Ascending aorta (tissue), 2 donors: ENCODE results near the gene CNDP2. TPM values are rescaled to one million over a fixed set of nuclear protein-coding genes. Genes with fewer than 3 reads are reported as not detected.

ENCODE experiments used
- DNase-seq, 2 donors: peaks; one replicate each; pipeline ENCODE4 v3.0.0-alpha.2; 2019; ENCODE audit warnings: low spot score in 2 of 2
- H3K27ac ChIP-seq, 2 donors: fragments of 200-600 bp; sonication (generic); one replicate each; pipeline ENCODE4 v1.5.1; 2016 to 2017; ENCODE audit warnings: mild to moderate bottlenecking in 1 of 2
- H3K27me3 ChIP-seq: fragments of 200-600 bp; sonication (generic); one replicate; pipeline ENCODE4 v1.5.1; 2017
- H3K36me3 ChIP-seq, 2 donors: fragments of 200-600 bp; sonication (generic); one replicate each; pipeline ENCODE4 v1.5.1; 2016
- H3K4me1 ChIP-seq, 2 donors: fragments of 200-600 bp; sonication (generic); one replicate each; pipeline ENCODE4 v1.5.1; 2016 to 2017; ENCODE audit warnings: mild to moderate bottlenecking in 1 of 2
- H3K4me3 ChIP-seq, 2 donors: fragments of 200-600 bp; sonication (generic); one replicate each; pipeline ENCODE4 v1.5.1; 2016 to 2017; ENCODE audit warnings: mild to moderate bottlenecking in 1 of 2
- H3K9me3 ChIP-seq, 2 donors: fragments of 200-600 bp; sonication (generic); one replicate each; pipeline ENCODE4 v1.5.1; 2016
- CTCF ChIP-seq, 3 experiments: fragments of 200-600 bp in 2 of 3; fragments of 450-650 bp in 1 of 3; sonication (generic) in 2 of 3; IDR thresholded peaks; one replicate each; pipeline ENCODE4 v1.5.1; 2016 to 2019; ENCODE audit warnings: antibody characterized with exemption in 3 of 3, mild to moderate bottlenecking in 1 of 3, moderate library complexity in 1 of 3
- intact Hi-C: fragments of 100-400 bp; cut with DNase I; formaldehyde crosslinking; loops from one replicate; pipeline ENCODE4 v1.15.1; 2023
- total RNA-seq: library from RNA; depleted of rRNA; stranded (reverse); fragments of >200 nt; gene quantifications from one replicate; pipeline ENCODE4 v1.1.0, GENCODE V29; 2016

Gene CNDP2
- total RNA-seq, 1 donor from 2014 or later = 33.5 TPM

GRCh38 chr18:74479486-74480148 is 16.5 kb upstream of the CNDP2 start:
- Histone ChIP-seq H3K27me3 (no peaks in the 10 kb centered on the region), H3K4me1 (no peaks in the 10 kb centered on the region), H3K9me3 (no peaks in the 10 kb centered on the region), H3K4me3 (no peak overlapping the region), H3K27ac (no peak overlapping the region), H3K36me3 (no peaks in the 10 kb centered on the region)
- TF ChIP-seq CTCF (IDR thresholded peaks at IDR 0.05) = no peak
- intact Hi-C loops = no loop called here
- peak in 1 of 2 donors; percentile 56 for DNase-seq

GRCh38 chr18:74480149-74480651 is 16.0 kb upstream of the CNDP2 start:
- no peak for DNase-seq
- Histone ChIP-seq H3K36me3 (no peaks in the 10 kb centered on the region), H3K4me3 (no peak overlapping the region), H3K27me3 (no peaks in the 10 kb centered on the region), H3K27ac (no peak overlapping the region), H3K9me3 (no peaks in the 10 kb centered on the region), H3K4me1 (no peaks in the 10 kb centered on the region)
- no peak for TF ChIP-seq CTCF (IDR thresholded peaks at IDR 0.05)
- intact Hi-C loops = no loop called here

GRCh38 chr18:74482697-74483096 is 13.5 kb upstream of the CNDP2 start:
- H3K4me3 ChIP-seq = no peak overlapping the region
- DNase-seq = peak in 1 of 2 donors; percentile 40
- no peak for TF ChIP-seq CTCF (IDR thresholded peaks at IDR 0.05)
- H3K27ac ChIP-seq = no peak overlapping the region
- intact Hi-C loops = no loop called here
- H3K4me1 ChIP-seq = no peaks in the 10 kb centered on the region
- no peaks in the 10 kb centered on the region for H3K27me3 ChIP-seq
- no peaks in the 10 kb centered on the region for H3K36me3 ChIP-seq
- no peaks in the 10 kb centered on the region for H3K9me3 ChIP-seq

- no peaks in the 10 kb centered on the region for H3K9me3 ChIP-seq
- intact Hi-C loops = no loop called here
- H3K27ac ChIP-seq = no peak overlapping the region
These were observed 9.9 kb upstream of the CNDP2 start for GRCh38 chr18:74486119-74486849.

DNA sequence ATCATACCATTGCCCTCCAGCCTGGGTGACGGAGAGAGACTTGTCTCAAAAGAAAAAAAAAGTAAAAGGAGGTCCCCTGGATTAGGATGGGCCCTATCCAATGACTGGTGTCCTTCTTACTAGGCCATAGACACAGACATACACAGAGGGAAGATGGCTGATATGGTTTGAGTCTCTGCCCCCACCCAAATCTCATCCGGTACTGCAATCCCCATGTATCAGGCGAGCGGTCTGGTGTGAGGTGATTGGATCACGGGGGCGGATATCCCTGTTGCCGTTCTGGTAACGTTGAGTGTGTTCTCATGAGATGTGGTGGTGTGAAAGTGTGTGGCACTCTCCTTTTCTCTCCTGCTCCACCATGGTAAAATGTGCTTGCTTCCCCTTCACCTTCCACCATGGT is 7.8 kb upstream of the CNDP2 start:
- intact Hi-C loops = no loop called here
- no peaks in the 10 kb centered on the region for H3K36me3 ChIP-seq
- H3K27me3 ChIP-seq = no peaks in the 10 kb centered on the region
- H3K4me3 ChIP-seq = no peak overlapping the region
- no peak for TF ChIP-seq CTCF (IDR thresholded peaks at IDR 0.05)
- H3K27ac ChIP-seq = no peak overlapping the region
- H3K9me3 ChIP-seq = no peaks in the 10 kb centered on the region
- H3K4me1 ChIP-seq = no peaks in the 10 kb centered on the region
- peak in 1 of 2 donors; percentile 42 for DNase-seq

More at GRCh38 chr18:74486119-74486849, 9.9 kb upstream of the CNDP2 start:
- Histone ChIP-seq H3K4me3 (no peak overlapping the region), H3K36me3 (no peaks in the 10 kb centered on the region), H3K4me1 (no peaks in the 10 kb centered on the region), H3K27me3 (no peaks in the 10 kb centered on the region)
- peak in 1 of 2 donors; percentile 50 for DNase-seq
- no peak for TF ChIP-seq CTCF (IDR thresholded peaks at IDR 0.05)
